CD4-positive, alpha-beta T cell treated with Interferon alpha-2 for 1 hour (primary cell): ENCODE results near the gene SFT2D3.

Experiments
- DNase-seq, 2 donors: peaks; one replicate each; pipeline ENCODE4 v3.0.0-alpha.2; 2020 to 2022

Gene SFT2D3

GRCh38 chr2:127754186-127754585 is 52.9 kb downstream of the SFT2D3 start:
- DNase-seq: no peak
